HUES48 (cell line): Measurements from ENCODE around the gene CCK.
"Not testable (repeated sequence)": the region's sequence is repeated elsewhere in the genome, so short reads cannot be mapped to it uniquely, and the experiment has no call there.

Source experiments
- H3K27ac ChIP-seq: one replicate; pipeline ENCODE4 v1.7.0; 2013; ENCODE audit warnings: low read depth, low read length, inconsistent platforms
- H3K27me3 ChIP-seq: 2 replicates; pipeline ENCODE4 v1.6.1; 2013; ENCODE audit warnings: mild to moderate bottlenecking, low read length; ENCODE audit not compliant: control insufficient read depth, insufficient read depth
- H3K36me3 ChIP-seq: 2 replicates; pipeline ENCODE4 v1.6.1; 2013; ENCODE audit warnings: low read length; ENCODE audit not compliant: control insufficient read depth, insufficient read depth
- H3K4me1 ChIP-seq: 2 replicates; pipeline ENCODE4 v1.6.1; 2013; ENCODE audit warnings: mild to moderate bottlenecking, low read length; ENCODE audit not compliant: control insufficient read depth, insufficient read depth
- H3K4me3 ChIP-seq: 2 replicates; pipeline ENCODE4 v1.5.1; 2013; ENCODE audit warnings: mild to moderate bottlenecking, low read depth, low read length
- H3K9ac ChIP-seq: 2 replicates; pipeline ENCODE4 v1.6.1; 2013; ENCODE audit warnings: mild to moderate bottlenecking, low read depth, low read length, moderate library complexity
- H3K9me3 ChIP-seq: 2 replicates; pipeline ENCODE4 v1.6.1; 2013; ENCODE audit warnings: low read length; ENCODE audit not compliant: control insufficient read depth, insufficient read depth

CCK gene

DNA sequence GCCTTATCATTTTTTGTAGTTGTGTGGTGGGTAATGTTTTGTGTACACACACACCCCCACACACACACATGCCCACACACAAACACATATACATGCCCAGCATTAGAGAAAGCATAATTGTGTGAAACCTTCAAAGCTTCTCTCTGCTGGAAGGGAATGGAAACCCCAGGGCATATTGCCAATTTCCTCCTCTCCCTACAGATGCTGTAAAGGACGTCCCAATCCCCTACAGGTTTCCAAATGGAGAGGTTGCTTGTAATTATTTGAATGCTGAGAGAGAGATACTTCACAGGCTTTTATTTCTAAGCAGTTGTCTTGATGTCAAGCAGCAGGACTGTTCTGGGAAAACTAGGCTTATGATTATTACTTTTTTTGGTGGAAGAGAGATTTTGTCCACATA, 23.0 kb upstream of the CCK start:
- no peaks in the 10 kb centered on the region for H3K27me3 ChIP-seq
- H3K9ac ChIP-seq: no peak overlapping the region
- H3K27ac ChIP-seq: no peak overlapping the region
- H3K36me3 ChIP-seq: no peaks in the 10 kb centered on the region
- no peak overlapping the region for H3K4me3 ChIP-seq
- H3K9me3 ChIP-seq: peaks cover 12% of the 10 kb centered on the region
- no peaks in the 10 kb centered on the region for H3K4me1 ChIP-seq

- Histone ChIP-seq H3K4me1 (no peaks in the 10 kb centered on the region), H3K4me3 (no peak overlapping the region), H3K27ac (no peak overlapping the region), H3K9ac (no peak overlapping the region), H3K27me3 (no peaks in the 10 kb centered on the region), H3K36me3 (no peaks in the 10 kb centered on the region), H3K9me3 (peaks cover 12% of the 10 kb centered on the region)
Measured at GRCh38 chr3:42288385-42288784, 22.4 kb upstream of the CCK start.

GRCh38 chr3:42287423-42287822, 21.4 kb upstream of the CCK start:
- peaks cover 12% of the 10 kb centered on the region for H3K9me3 ChIP-seq
- H3K9ac ChIP-seq, H3K36me3 ChIP-seq, H3K4me1 ChIP-seq, H3K27ac ChIP-seq, H3K4me3 ChIP-seq, H3K27me3 ChIP-seq: not testable (repeated sequence)

DNA sequence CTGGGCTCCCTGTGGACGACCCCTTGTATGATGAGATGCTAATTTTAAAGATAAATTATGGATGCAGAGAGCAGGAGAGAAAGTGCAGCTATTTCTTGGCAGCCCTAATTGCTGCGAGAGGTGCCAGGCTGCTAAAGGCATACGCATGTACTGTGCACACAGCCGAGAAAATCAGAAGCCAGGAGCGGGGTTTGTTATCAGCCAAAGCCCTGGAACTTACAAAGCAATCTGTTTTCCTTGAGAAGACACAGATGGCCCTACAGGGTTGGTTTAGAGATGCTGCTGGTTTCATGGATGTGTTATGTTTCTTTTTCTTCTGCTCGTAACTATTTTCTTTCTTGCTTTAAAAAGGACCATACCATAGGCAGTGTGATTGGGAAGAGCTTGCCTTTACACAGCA, 11.7 kb upstream of the CCK start:
- Histone ChIP-seq H3K4me1 (no peaks in the 10 kb centered on the region), H3K27me3 (no peaks in the 10 kb centered on the region), H3K4me3 (no peak overlapping the region), H3K9me3 (peaks cover 11% of the 10 kb centered on the region), H3K27ac (no peak overlapping the region), H3K9ac (no peak overlapping the region), H3K36me3 (no peaks in the 10 kb centered on the region)

- no peaks in the 10 kb centered on the region for H3K27me3 ChIP-seq
- no peak overlapping the region for H3K27ac ChIP-seq
- no peak overlapping the region for H3K4me3 ChIP-seq
- H3K4me1 ChIP-seq: no peaks in the 10 kb centered on the region
- H3K9ac ChIP-seq: no peak overlapping the region
- no peaks in the 10 kb centered on the region for H3K36me3 ChIP-seq
- peaks cover 16% of the 10 kb centered on the region for H3K9me3 ChIP-seq
Measured at GRCh38 chr3:42276141-42277132, 10.5 kb upstream of the CCK start.

DNA sequence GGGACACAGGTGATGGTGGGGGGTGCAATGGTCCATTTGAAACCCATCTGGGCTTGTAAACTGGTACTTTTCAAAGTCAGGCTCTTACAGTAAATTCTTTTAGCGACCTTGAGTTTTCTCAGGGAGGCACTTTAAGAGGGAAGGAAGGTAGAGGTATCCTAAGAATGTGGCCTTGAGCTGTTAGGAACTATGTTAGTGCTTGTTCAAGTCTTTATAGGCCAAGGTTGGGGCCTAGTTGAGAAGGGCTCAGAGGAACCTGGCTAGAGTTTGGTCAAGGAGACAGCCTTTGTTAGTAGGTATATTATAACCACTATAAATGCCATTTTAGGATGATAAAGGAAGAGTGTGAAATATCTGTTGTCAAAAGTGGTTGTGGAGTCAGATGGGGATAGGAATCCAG, 9.2 kb upstream of the CCK start:
- H3K36me3 ChIP-seq: no peaks in the 10 kb centered on the region
- H3K27me3 ChIP-seq: no peaks in the 10 kb centered on the region
- no peak overlapping the region for H3K4me3 ChIP-seq
- no peaks in the 10 kb centered on the region for H3K4me1 ChIP-seq
- peaks cover 5% of the 10 kb centered on the region for H3K9me3 ChIP-seq
- H3K9ac ChIP-seq: no peak overlapping the region
- no peak overlapping the region for H3K27ac ChIP-seq

DNA sequence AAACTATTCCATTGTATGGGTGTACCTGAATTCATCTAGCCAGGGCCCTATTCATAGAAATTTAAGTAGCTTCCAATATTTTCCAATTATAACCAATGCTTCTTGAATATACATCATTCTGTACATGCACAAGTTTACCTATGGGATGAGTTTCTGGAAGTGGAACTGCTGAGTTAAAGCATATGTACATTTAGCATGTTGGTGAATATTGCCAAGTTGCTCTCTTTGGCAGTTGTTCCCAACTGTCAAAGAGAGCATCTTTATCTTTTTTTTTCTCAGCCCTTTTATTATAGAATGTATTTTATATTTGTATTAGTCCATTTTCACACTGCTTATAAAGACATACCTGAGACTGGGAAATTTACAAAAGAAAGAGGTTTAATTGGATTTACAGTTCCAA, 8.3 kb upstream of the CCK start:
- H3K4me1 ChIP-seq: no peaks in the 10 kb centered on the region
- peaks cover 4% of the 10 kb centered on the region for H3K9me3 ChIP-seq
- H3K36me3 ChIP-seq: no peaks in the 10 kb centered on the region
- no peak overlapping the region for H3K4me3 ChIP-seq
- no peak overlapping the region for H3K27ac ChIP-seq
- no peak overlapping the region for H3K9ac ChIP-seq
- no peaks in the 10 kb centered on the region for H3K27me3 ChIP-seq

GRCh38 chr3:42273361-42273760, 7.4 kb upstream of the CCK start:
- Histone ChIP-seq H3K4me3 (no peak overlapping the region), H3K4me1 (no peaks in the 10 kb centered on the region), H3K27me3 (no peaks in the 10 kb centered on the region), H3K9ac (no peak overlapping the region), H3K36me3 (no peaks in the 10 kb centered on the region), H3K27ac (no peak overlapping the region), H3K9me3 (peaks cover 4% of the 10 kb centered on the region)

DNA sequence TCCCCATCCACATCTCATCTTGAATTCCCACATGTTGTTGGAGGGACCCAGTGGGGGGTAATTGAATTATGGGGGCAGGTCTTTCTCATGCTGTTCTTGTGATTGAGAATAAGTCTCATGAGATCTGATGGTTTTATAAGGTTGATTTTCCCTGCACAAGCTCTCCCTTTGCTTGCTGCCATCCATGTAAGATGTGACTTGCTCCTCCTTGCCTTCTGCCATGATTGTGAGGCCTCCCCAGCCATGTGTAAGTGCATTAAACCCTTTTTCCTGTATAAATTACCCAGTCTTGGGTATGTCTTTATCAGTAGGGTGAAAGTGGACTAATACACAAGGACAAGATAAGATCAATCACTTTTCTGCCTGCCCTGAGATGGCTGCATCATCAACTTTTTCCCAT, 5.8 kb upstream of the CCK start:
- H3K9me3 ChIP-seq: peaks cover 4% of the 10 kb centered on the region
- no peaks in the 10 kb centered on the region for H3K4me1 ChIP-seq
- H3K27ac ChIP-seq: no peak overlapping the region
- no peaks in the 10 kb centered on the region for H3K36me3 ChIP-seq
- H3K4me3 ChIP-seq: no peak overlapping the region
- H3K9ac ChIP-seq: no peak overlapping the region
- H3K27me3 ChIP-seq: no peaks in the 10 kb centered on the region

- Histone ChIP-seq H3K9ac (no peak overlapping the region), H3K27me3 (peaks cover 4% of the 10 kb centered on the region), H3K9me3 (peaks cover 4% of the 10 kb centered on the region), H3K4me1 (no peaks in the 10 kb centered on the region), H3K36me3 (no peaks in the 10 kb centered on the region), H3K4me3 (no peak overlapping the region), H3K27ac (no peak overlapping the region)
Measured at GRCh38 chr3:42270561-42270960, 4.6 kb upstream of the CCK start.

DNA sequence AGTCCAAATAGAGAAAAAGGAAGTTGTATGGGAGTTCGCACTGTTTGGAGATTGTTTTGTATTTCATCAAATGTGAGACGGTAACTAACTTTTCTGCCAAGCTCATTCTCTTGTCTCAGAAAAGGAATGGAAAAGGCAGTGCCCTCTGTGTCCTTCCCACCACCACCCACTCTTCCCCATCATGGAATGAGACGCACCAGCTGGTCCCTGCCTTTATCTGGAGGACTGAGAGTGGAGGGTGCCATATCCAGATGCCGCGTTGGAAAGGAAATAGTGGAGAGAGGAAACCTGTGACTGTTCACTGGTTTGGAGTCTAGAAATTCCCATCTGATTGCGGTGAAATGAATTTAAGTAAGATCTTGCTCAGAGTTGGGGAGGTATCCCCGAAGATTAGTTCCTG, 3.7 kb upstream of the CCK start:
- Histone ChIP-seq H3K27ac (no peak overlapping the region), H3K4me1 (no peaks in the 10 kb centered on the region), H3K27me3 (peaks cover 13% of the 10 kb centered on the region), H3K9me3 (peaks cover 4% of the 10 kb centered on the region), H3K36me3 (no peaks in the 10 kb centered on the region), H3K9ac (no peak overlapping the region), H3K4me3 (no peak overlapping the region)
